Calu3 (cell line): Measurements from ENCODE around the gene PRR5. TPM values are rescaled to one million over a fixed set of nuclear protein-coding genes. Genes with fewer than 3 reads are reported as not detected.

Experiments used
- BruUV-seq: library from RNA; stranded (reverse); fragments of 400-500 nt; replicated peaks from 2 replicates; lab custom pipeline; 2021; lab: Mats Ljungman, UMichigan
- CTCF ChIA-PET: fragments of 300-600 bp; sonication (Branson Sonifier 250); formaldehyde crosslinking; loops from one replicate; lab custom pipeline; 2022; ENCODE audit warnings: antibody characterized with exemption; lab: Charles Lee
- DNase-seq: peaks from one replicate; pipeline ENCODE4 v3.0.0; 2022
- H3K27ac Mint-ChIP-seq: one replicate; pipeline ENCODE4 v1.8.0; 2022; ENCODE audit warnings: mixed read lengths; ENCODE audit not compliant: unreplicated experiment
- H3K27me3 Mint-ChIP-seq: one replicate; pipeline ENCODE4 v1.8.0; 2022; ENCODE audit warnings: mixed read lengths; ENCODE audit not compliant: unreplicated experiment
- H3K36me3 Mint-ChIP-seq: one replicate; pipeline ENCODE4 v1.8.0; 2022; ENCODE audit warnings: mild to moderate bottlenecking, moderate library complexity, mixed read lengths; ENCODE audit not compliant: insufficient read depth, unreplicated experiment
- H3K4me1 Mint-ChIP-seq: one replicate; pipeline ENCODE4 v1.8.0; 2022; ENCODE audit warnings: mild to moderate bottlenecking, low read depth, mixed read lengths; ENCODE audit not compliant: unreplicated experiment
- H3K4me3 Mint-ChIP-seq: one replicate; pipeline ENCODE4 v1.8.0; 2022; ENCODE audit warnings: mild to moderate bottlenecking, low read depth, moderate library complexity, mixed read lengths; ENCODE audit not compliant: unreplicated experiment
- H3K9me3 Mint-ChIP-seq: one replicate; pipeline ENCODE4 v1.8.0; 2022; ENCODE audit warnings: low read depth, mixed read lengths; ENCODE audit not compliant: unreplicated experiment
- CTCF ChIP-seq: fragments of 200-600 bp; IDR thresholded peaks from one replicate; pipeline ENCODE4 v1.8.0; 2022; ENCODE audit warnings: antibody characterized with exemption; ENCODE audit not compliant: unreplicated experiment
- intact Hi-C: fragments of 100-400 bp; cut with micrococcal nuclease; formaldehyde crosslinking; loops from one replicate; pipeline ENCODE4 v1.10.0; 2022; ENCODE audit not compliant: unreplicated experiment
- total RNA-seq: library from RNA; stranded (reverse); gene quantifications from 2 replicates; pipeline ENCODE4 v1.2.3, GENCODE V29; 2022

Gene PRR5
- total RNA-seq, 1 experiment from 2014 or later, result 12.5 TPM

- intact Hi-C loops, result no loop called here
- CTCF ChIA-PET, result no interaction called here
- no peak for DNase-seq
- H3K4me3 Mint-ChIP-seq, result no peak overlapping the region
- no peak overlapping the region for H3K27ac Mint-ChIP-seq
- H3K27me3 Mint-ChIP-seq, result no peaks in the 10 kb centered on the region
- peaks cover 13% of the 10 kb centered on the region for H3K4me1 Mint-ChIP-seq
- H3K9me3 Mint-ChIP-seq, result no peaks in the 10 kb centered on the region
- no peak for TF ChIP-seq CTCF
- peaks cover 14% of the 10 kb centered on the region for H3K36me3 Mint-ChIP-seq
- BruUV-seq, result no TSS peak
Measured at GRCh38 chr22:44733426-44734106, 31.6 kb downstream of the PRR5 start.

- Mint-ChIP-seq H3K4me1 (peaks cover 17% of the 10 kb centered on the region), H3K27me3 (no peaks in the 10 kb centered on the region), H3K36me3 (peaks cover 17% of the 10 kb centered on the region), H3K27ac (no peak overlapping the region), H3K4me3 (no peak overlapping the region), H3K9me3 (no peaks in the 10 kb centered on the region)
- TF ChIP-seq CTCF, result no peak
- no peak for DNase-seq
- BruUV-seq, result no TSS peak
- intact Hi-C loops, result no loop called here
- CTCF ChIA-PET, result interaction anchor here (1.4 kb wide), 1 partner anchor 49 kb away, joined by 3 read pairs; no protein-coding TSS in a partner anchor
Measured at GRCh38 chr22:44734278-44734677, 32.3 kb downstream of the PRR5 start.

- no peak overlapping the region for H3K4me3 Mint-ChIP-seq
- H3K36me3 Mint-ChIP-seq, result peaks cover 17% of the 10 kb centered on the region
- no peak for TF ChIP-seq CTCF
- H3K27ac Mint-ChIP-seq, result no peak overlapping the region
- intact Hi-C loops, result no loop called here
- DNase-seq, result no peak
- peaks cover 21% of the 10 kb centered on the region for H3K4me1 Mint-ChIP-seq
- H3K27me3 Mint-ChIP-seq, result no peaks in the 10 kb centered on the region
- CTCF ChIA-PET, result interaction anchor here (1.4 kb wide), 1 partner anchor 49 kb away, joined by 3 read pairs; no protein-coding TSS in a partner anchor
- H3K9me3 Mint-ChIP-seq, result no peaks in the 10 kb centered on the region
- no TSS peak for BruUV-seq
Measured at GRCh38 chr22:44734801-44735517, 33.0 kb downstream of the PRR5 start.

- H3K4me1 Mint-ChIP-seq, result peaks cover 29% of the 10 kb centered on the region
- intact Hi-C loops, result loop anchor here (2.0 kb wide), 1 partner anchor 39 kb away; no protein-coding TSS in a partner anchor
- H3K9me3 Mint-ChIP-seq, result no peaks in the 10 kb centered on the region
- TF ChIP-seq CTCF, result peak; percentile 99
- H3K27me3 Mint-ChIP-seq, result no peaks in the 10 kb centered on the region
- peak; percentile 92 for DNase-seq
- no TSS peak for BruUV-seq
- no peak overlapping the region for H3K4me3 Mint-ChIP-seq
- peak overlapping the region; percentile 13 for H3K27ac Mint-ChIP-seq
- peaks cover 17% of the 10 kb centered on the region for H3K36me3 Mint-ChIP-seq
- CTCF ChIA-PET, result interaction anchor here (1.4 kb wide), 1 partner anchor 48 kb away, joined by 3 read pairs; no protein-coding TSS in a partner anchor
Measured at GRCh38 chr22:44735518-44736428, 33.8 kb downstream of the PRR5 start.
